K562 (cell line): Measurements from ENCODE around the gene GPC3. TPM values are rescaled to one million over a fixed set of nuclear protein-coding genes. Genes with fewer than 3 reads are reported as not detected.

Experiments used
- ATAC-seq: fragments of 200-7000 bp; cut with Tn5 transposase; 3 replicates; pipeline ENCODE4 v1.9.1; 2020; ENCODE audit warnings: moderate library complexity
- BruUV-seq: library from RNA; stranded (reverse); fragments of 400-500 nt; replicated peaks from 2 replicates; lab custom pipeline; 2021; lab: Mats Ljungman, UMichigan
- CTCF ChIA-PET: fragments of 300-600 bp; formaldehyde crosslinking; extraction: SDS; loops from one replicate; lab custom pipeline; 2021; ENCODE audit warnings: low intra/inter-chr PET ratio; lab: Yijun Ruan, JAX
- POLR2A ChIA-PET: fragments of 300-600, 350-650 bp; sonication (Branson Sonifier 250); formaldehyde crosslinking; extraction: SDS; loops from one replicate; lab custom pipeline; 2021; ENCODE audit warnings: antibody characterized with exemption, inconsistent platforms; lab: Yijun Ruan, JAX
- DNase-seq, 4 experiments: peaks; one replicate each; pipeline versions ENCODE4 v3.0.0 to v3.0.0-alpha.2; 2011 to 2018; ENCODE audit warnings: low spot score in 3 of 4, mixed read lengths in 3 of 4; ENCODE audit errors: extremely low read depth in 1 of 4
- FAIRE-seq: peaks from 2 replicates; lab custom pipeline; 2011; peaks lifted over from hg19 to GRCh38; lab: Jason Lieb, UNC
- H2AFZ ChIP-seq: 2 replicates; pipeline ENCODE4 v1.6.0; 2011; ENCODE audit warnings: low read depth, low read length, control low read depth, inconsistent platforms
- H3K27ac ChIP-seq: fragments of 200-600 bp; 3 replicates; pipeline ENCODE4 v1.8.0; 2011; ENCODE audit warnings: low read depth, mild to moderate bottlenecking, control low read depth, inconsistent platforms, low read length, moderate library complexity, mixed read lengths; ENCODE audit errors: extremely low read depth
- H3K27me3 ChIP-seq, 2 experiments: fragments of 300-600 bp in 1 of 2; 2 replicates in 1 of 2; 3 replicates in 1 of 2; pipeline versions ENCODE4 v1.6.0 to v1.8.0; 2011; ENCODE audit warnings: inconsistent platforms in 2 of 2, low read length in 2 of 2, mild to moderate bottlenecking in 1 of 2, mixed read lengths in 1 of 2, moderate library complexity in 1 of 2; ENCODE audit not compliant: control insufficient read depth in 2 of 2, insufficient read depth in 2 of 2
- H3K36me3 ChIP-seq: fragments of 300-600 bp; 3 replicates; pipeline ENCODE4 v1.8.0; 2011; ENCODE audit warnings: mild to moderate bottlenecking, low read length, inconsistent platforms; ENCODE audit not compliant: control insufficient read depth, insufficient read depth
- H3K4me1 ChIP-seq, 2 experiments: fragments of 200-600 bp in 1 of 2; replicated peaks in 1 of 2; 2 replicates in 1 of 2; 3 replicates in 1 of 2; pipeline versions ENCODE4 v1.5.1 to v1.8.0; 2011; ENCODE audit warnings: inconsistent platforms in 2 of 2, low read length in 2 of 2, mild to moderate bottlenecking in 1 of 2, mixed read lengths in 1 of 2, moderate library complexity in 1 of 2; ENCODE audit not compliant: control insufficient read depth in 2 of 2, insufficient read depth in 2 of 2
- H3K4me2 ChIP-seq: 2 replicates; pipeline ENCODE4 v1.6.1; 2011; ENCODE audit warnings: low read length, control low read depth, inconsistent platforms, mixed read lengths; ENCODE audit not compliant: insufficient read depth
- H3K4me3 ChIP-seq: fragments of 200-600 bp; sonication (generic), shearing (Covaris generic); 2 replicates; pipeline ENCODE4 v1.5.1; 2016; ENCODE audit warnings: control low read depth, inconsistent platforms
- H3K79me2 ChIP-seq: fragments of 200-600 bp; 3 replicates; pipeline ENCODE4 v1.8.0; 2011; ENCODE audit warnings: low read length, inconsistent platforms; ENCODE audit not compliant: control insufficient read depth, insufficient read depth
- H3K9ac ChIP-seq, 2 experiments: 2 replicates each; pipeline versions ENCODE4 v1.6.0 to v1.6.1; 2011; ENCODE audit warnings: low read depth in 2 of 2, low read length in 2 of 2, control low read depth in 1 of 2, inconsistent platforms in 1 of 2, mild to moderate bottlenecking in 1 of 2, mixed read lengths in 1 of 2; ENCODE audit not compliant: insufficient read depth in 1 of 2
- H3K9me1 ChIP-seq: one replicate; pipeline ENCODE4 v1.6.0; 2011; ENCODE audit warnings: inconsistent platforms, mild to moderate bottlenecking, low read length, moderate library complexity; ENCODE audit not compliant: control insufficient read depth, insufficient read depth
- H3K9me3 ChIP-seq: replicated peaks from 2 replicates; pipeline ENCODE4 v1.5.1; 2011; ENCODE audit warnings: low read depth, low read length, inconsistent platforms; ENCODE audit not compliant: control insufficient read depth, insufficient read depth
- H4K20me1 ChIP-seq: replicated peaks from 2 replicates; pipeline ENCODE4 v1.6.1; 2011; ENCODE audit warnings: low read length, inconsistent platforms, mixed read lengths; ENCODE audit not compliant: control insufficient read depth, insufficient read depth
- ARID2 ChIP-seq: fragments of 450-650 bp; IDR thresholded peaks from 2 replicates; pipeline ENCODE4 v1.6.1; 2017; ENCODE audit warnings: antibody characterized with exemption, mild to moderate bottlenecking
- ATF7 ChIP-seq: fragments of 450-650 bp; IDR thresholded peaks from 2 replicates; pipeline ENCODE4 v1.7.1; 2014; ENCODE audit warnings: mild to moderate bottlenecking, moderate library complexity
- BHLHE40 ChIP-seq: IDR thresholded peaks from 2 replicates; pipeline ENCODE4 v1.6.1; 2011; ENCODE audit warnings: low read length, improper control_type of control experiment
- CC2D1A ChIP-seq: fragments of 450-650 bp; IDR thresholded peaks from 2 replicates; pipeline ENCODE4 v1.6.1; 2017; ENCODE audit warnings: mild to moderate bottlenecking
- CREM ChIP-seq: IDR thresholded peaks from 2 replicates; pipeline ENCODE4 v1.6.1; 2014; ENCODE audit warnings: antibody characterized with exemption, low read depth
- EP400 ChIP-seq: fragments of 450-650 bp; IDR thresholded peaks from 2 replicates; pipeline ENCODE4 v1.6.1; 2017; ENCODE audit warnings: antibody characterized with exemption, mild to moderate bottlenecking, moderate library complexity
- EWSR1 ChIP-seq: fragments of 450-650 bp; IDR thresholded peaks from 2 replicates; pipeline ENCODE4 v1.6.1; 2018; ENCODE audit warnings: borderline replicate concordance, mild to moderate bottlenecking, low read depth, moderate library complexity; ENCODE audit not compliant: partially characterized antibody
- JUN ChIP-seq, 2 experiments: sonication (generic) in 1 of 2; formaldehyde crosslinking in 1 of 2; IDR thresholded peaks; 2 replicates each; pipeline versions ENCODE4 v1.6.1 to v1.8.0; 2012 to 2022; ENCODE audit warnings: borderline replicate concordance in 2 of 2, mild to moderate bottlenecking in 2 of 2, improper control_type of control experiment in 1 of 2, low read depth in 1 of 2, low read length in 1 of 2, missing genetic modification reagents in 1 of 2
- MAZ ChIP-seq, 2 experiments: fragments of 450-650 bp in 1 of 2; sonication (generic) in 1 of 2; formaldehyde crosslinking; IDR thresholded peaks in 1 of 2; conservative IDR thresholded peaks in 1 of 2; 2 replicates each; pipeline versions ENCODE4 v1.4.0 to v1.5.0; 2020; ENCODE audit warnings: mild to moderate bottlenecking in 1 of 2, missing genetic modification reagents in 1 of 2
- MEF2A ChIP-seq: IDR thresholded peaks from 2 replicates; pipeline ENCODE4 v1.6.1; 2011; ENCODE audit warnings: low read depth, mild to moderate bottlenecking, low read length, moderate library complexity; ENCODE audit not compliant: control insufficient read depth
- NR2C2 ChIP-seq, 2 experiments: fragments of 200-800 bp in 1 of 2; sonication (Bioruptor generic) in 1 of 2; sonication (generic) in 1 of 2; formaldehyde crosslinking in 1 of 2; IDR thresholded peaks; 2 replicates each; pipeline versions ENCODE4 v1.6.1 to v1.8.0; 2016 to 2022; ENCODE audit warnings: mild to moderate bottlenecking in 1 of 2, missing compliant biosample characterization in 1 of 2, missing genetic modification characterization in 1 of 2, missing genetic modification reagents in 1 of 2
- PHB ChIP-seq: fragments of 250-450 bp; sonication (Bioruptor Pico); IDR thresholded peaks from 2 replicates; pipeline ENCODE4 v1.5.0; 2021
- POU5F1 ChIP-seq: fragments of 150-350 bp; IDR thresholded peaks from 2 replicates; pipeline ENCODE4 v1.6.1; 2014; ENCODE audit warnings: borderline replicate concordance, low read length, low read depth, mild to moderate bottlenecking; ENCODE audit not compliant: partially characterized antibody
- RBM15 ChIP-seq: fragments of 200-400 bp; formaldehyde crosslinking; IDR thresholded peaks from 2 replicates; pipeline ENCODE4 v1.6.1; 2018; ENCODE audit warnings: mild to moderate bottlenecking, low read length, moderate library complexity; ENCODE audit not compliant: insufficient read depth
- ZFPM2 ChIP-seq: fragments of 250-450 bp; sonication (Bioruptor Pico); IDR thresholded peaks from 2 replicates; pipeline ENCODE4 v1.5.1; 2022; ENCODE audit warnings: mild to moderate bottlenecking
- WGBS: fragments of 100-300 bp; shearing (Covaris generic); methylation state at CpG from one replicate; pipeline ENCODE4 v1.1.6; 2016; ENCODE audit warnings: low coverage, mixed read lengths; ENCODE audit not compliant: insufficient coverage; ENCODE audit errors: missing lambda C conversion rate; 5-methylcytosine and 5-hydroxymethylcytosine counted together
- in situ Hi-C: fragments of 300-500 bp; cut with MboI; formaldehyde crosslinking; loops from 4 replicates; pipeline ENCODE4 v1.15.0; 2018; ENCODE audit warnings: inconsistent platforms, mixed read lengths
- intact Hi-C: fragments of 100-400 bp; cut with micrococcal nuclease; formaldehyde crosslinking; loops from 2 replicates; pipeline ENCODE4 v1.14.2; 2022
- polyA plus RNA-seq, 8 experiments: library from polyadenylated mRNA; depleted of rRNA in 4 of 8; stranded (reverse) in 5 of 8; unstranded in 3 of 8; fragments of >200 nt; fragmentation: Nextera tagmentation in 2 of 8; fragmentation: Illumina TruSeq in 1 of 8; extraction: Ambion mirVana in 2 of 8; extraction: Trizol in 1 of 8; gene quantifications; 2 replicates each; pipeline versions ENCODE4 v1.2.1 to v1.2.3, GENCODE V29; 2011 to 2014; ENCODE audit warnings: inconsistent platforms in 1 of 8, missing spikeins in 1 of 8
- total RNA-seq, 7 experiments: library from RNA; depleted of rRNA in 6 of 7; stranded (reverse); fragments of >200 nt in 6 of 7; fragmentation: Illumina TruSeq in 2 of 7; extraction: Trizol in 2 of 7; gene quantifications; 2 replicates each; pipeline versions ENCODE4 v1.2.1 to v1.2.3, GENCODE V29; 2011 to 2021; ENCODE audit warnings: low replicate concordance in 1 of 7
- TF ChIP-seq, protein P1 (sequence below): sonication (generic); formaldehyde crosslinking; IDR thresholded peaks from 2 replicates; pipeline ENCODE4 v1.8.1; 2022; ENCODE audit warnings: missing genetic modification reagents
- TF ChIP-seq, protein P2 (sequence below): fragments of 250-450 bp; sonication (Bioruptor Pico); IDR thresholded peaks from 2 replicates; pipeline ENCODE4 v1.9.0; 2021; ENCODE audit warnings: mild to moderate bottlenecking, inconsistent platforms
- TF ChIP-seq, protein P3 (sequence below), 3 experiments: fragments of 200-800 bp in 1 of 3; sonication (Bioruptor generic) in 1 of 3; sonication (generic) in 1 of 3; formaldehyde crosslinking in 1 of 3; IDR thresholded peaks; 2 replicates each; pipeline versions ENCODE4 v1.6.1 to v1.8.0; 2016 to 2022; ENCODE audit warnings: mild to moderate bottlenecking in 2 of 3, missing compliant biosample characterization in 2 of 3, missing genetic modification characterization in 2 of 3, missing genetic modification reagents in 1 of 3

Gene GPC3
- total and polyA plus RNA-seq, 9 of the 15 experiments (the other 6 are each of a cell fraction or from before 2014, with no cell fraction given), result 0.42 TPM; not detected in 8

DNA sequence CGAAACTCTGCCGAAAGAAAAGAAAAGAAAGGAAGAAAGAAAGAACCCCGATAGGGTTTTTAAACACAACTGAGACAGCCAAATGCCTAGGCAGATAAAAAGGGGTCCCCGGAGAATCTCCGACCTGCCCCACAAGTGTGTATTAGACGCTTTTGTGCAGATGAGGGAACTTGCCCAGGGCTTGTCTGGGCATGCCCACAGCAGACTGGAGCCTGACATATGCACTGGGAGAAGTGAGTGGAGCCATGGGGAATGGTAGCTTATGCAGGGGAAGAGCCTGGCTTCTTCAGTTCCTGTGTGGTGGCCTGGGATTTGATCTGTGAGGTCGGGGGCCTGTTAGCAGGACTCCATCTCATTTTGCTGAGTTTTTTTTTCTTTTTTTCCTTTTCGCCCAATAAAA, 199.0 kb downstream of the GPC3 start:
- Histone ChIP-seq H3K4me1 (no peaks in the 10 kb centered on the region), H3K27me3 (no peaks in the 10 kb centered on the region), H3K4me3 (no peak overlapping the region), H3K79me2 (no peaks in the 10 kb centered on the region), H3K9me3 (no peaks in the 10 kb centered on the region), H3K27ac (no peak overlapping the region), H2AFZ (no peak overlapping the region), H3K9ac (no peak overlapping the region), H4K20me1 (no peaks in the 10 kb centered on the region), H3K9me1 (no peaks in the 10 kb centered on the region), H3K36me3 (no peaks in the 10 kb centered on the region)
- ChIA-PET CTCF (no interaction called here), POLR2A (no interaction called here)
- intact Hi-C loops (no loop called here), in situ Hi-C loops (no loop called here)
- no TSS peak for BruUV-seq
- 0% methylated on average over 4 of the region's 8 CpGs for WGBS
- FAIRE-seq (no peak), DNase-seq (no peak)
- TF ChIP-seq BHLHE40 (no peak), CREM (no peak), EP400 (no peak), NR2C2 (CRISPR knock-in tag; IDR thresholded peaks at IDR 0.05) (no peak), NR2C2 (tag; IDR thresholded peaks at IDR 0.05) (no peak), EWSR1 (no peak), POU5F1 (no peak), ZFPM2 (CRISPR knock-in tag) (no peak), MEF2A (no peak), ATF7 (no peak), RBM15 (no peak), ARID2 (no peak), PHB (CRISPR knock-in tag) (no peak), MAZ (CRISPR knock-in tag; conservative IDR thresholded peaks at IDR 0.05 in 1 of 2, IDR thresholded peaks at IDR 0.05 in 1 of 2) (no peak), CC2D1A (no peak), JUN (IDR thresholded peaks at IDR 0.05; ENCODE audit: borderline replicate concordance, low read depth, low read length) (no peak), JUN (CRISPR knock-in tag; IDR thresholded peaks at IDR 0.05; ENCODE audit: borderline replicate concordance) (no peak)
- TF ChIP-seq, protein P1, sequence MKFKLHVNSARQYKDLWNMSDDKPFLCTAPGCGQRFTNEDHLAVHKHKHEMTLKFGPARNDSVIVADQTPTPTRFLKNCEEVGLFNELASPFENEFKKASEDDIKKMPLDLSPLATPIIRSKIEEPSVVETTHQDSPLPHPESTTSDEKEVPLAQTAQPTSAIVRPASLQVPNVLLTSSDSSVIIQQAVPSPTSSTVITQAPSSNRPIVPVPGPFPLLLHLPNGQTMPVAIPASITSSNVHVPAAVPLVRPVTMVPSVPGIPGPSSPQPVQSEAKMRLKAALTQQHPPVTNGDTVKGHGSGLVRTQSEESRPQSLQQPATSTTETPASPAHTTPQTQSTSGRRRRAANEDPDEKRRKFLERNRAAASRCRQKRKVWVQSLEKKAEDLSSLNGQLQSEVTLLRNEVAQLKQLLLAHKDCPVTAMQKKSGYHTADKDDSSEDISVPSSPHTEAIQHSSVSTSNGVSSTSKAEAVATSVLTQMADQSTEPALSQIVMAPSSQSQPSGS, result no peak
- TF ChIP-seq, protein P2, sequence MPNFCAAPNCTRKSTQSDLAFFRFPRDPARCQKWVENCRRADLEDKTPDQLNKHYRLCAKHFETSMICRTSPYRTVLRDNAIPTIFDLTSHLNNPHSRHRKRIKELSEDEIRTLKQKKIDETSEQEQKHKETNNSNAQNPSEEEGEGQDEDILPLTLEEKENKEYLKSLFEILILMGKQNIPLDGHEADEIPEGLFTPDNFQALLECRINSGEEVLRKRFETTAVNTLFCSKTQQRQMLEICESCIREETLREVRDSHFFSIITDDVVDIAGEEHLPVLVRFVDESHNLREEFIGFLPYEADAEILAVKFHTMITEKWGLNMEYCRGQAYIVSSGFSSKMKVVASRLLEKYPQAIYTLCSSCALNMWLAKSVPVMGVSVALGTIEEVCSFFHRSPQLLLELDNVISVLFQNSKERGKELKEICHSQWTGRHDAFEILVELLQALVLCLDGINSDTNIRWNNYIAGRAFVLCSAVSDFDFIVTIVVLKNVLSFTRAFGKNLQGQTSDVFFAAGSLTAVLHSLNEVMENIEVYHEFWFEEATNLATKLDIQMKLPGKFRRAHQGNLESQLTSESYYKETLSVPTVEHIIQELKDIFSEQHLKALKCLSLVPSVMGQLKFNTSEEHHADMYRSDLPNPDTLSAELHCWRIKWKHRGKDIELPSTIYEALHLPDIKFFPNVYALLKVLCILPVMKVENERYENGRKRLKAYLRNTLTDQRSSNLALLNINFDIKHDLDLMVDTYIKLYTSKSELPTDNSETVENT, result no peak
- TF ChIP-seq, protein P3, sequence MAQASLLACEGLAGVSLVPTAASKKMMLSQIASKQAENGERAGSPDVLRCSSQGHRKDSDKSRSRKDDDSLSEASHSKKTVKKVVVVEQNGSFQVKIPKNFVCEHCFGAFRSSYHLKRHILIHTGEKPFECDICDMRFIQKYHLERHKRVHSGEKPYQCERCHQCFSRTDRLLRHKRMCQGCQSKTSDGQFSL (CRISPR knock-in tag; IDR thresholded peaks at IDR 0.05), result no peak
- TF ChIP-seq, protein P3 (tag; IDR thresholded peaks at IDR 0.05), result no peak
- TF ChIP-seq, all 486 proteins: peak for 0
- H3K4me2 ChIP-seq, result no peak overlapping the region
- no peak for ATAC-seq
